ENCODE data around the gene PPP1R14B. TPM values are rescaled to one million over a fixed set of nuclear protein-coding genes. Genes with fewer than 3 reads are reported as not detected.

The PPP1R14B gene
- polyA plus RNA-seq, 1 experiment = 119 TPM

DNA sequence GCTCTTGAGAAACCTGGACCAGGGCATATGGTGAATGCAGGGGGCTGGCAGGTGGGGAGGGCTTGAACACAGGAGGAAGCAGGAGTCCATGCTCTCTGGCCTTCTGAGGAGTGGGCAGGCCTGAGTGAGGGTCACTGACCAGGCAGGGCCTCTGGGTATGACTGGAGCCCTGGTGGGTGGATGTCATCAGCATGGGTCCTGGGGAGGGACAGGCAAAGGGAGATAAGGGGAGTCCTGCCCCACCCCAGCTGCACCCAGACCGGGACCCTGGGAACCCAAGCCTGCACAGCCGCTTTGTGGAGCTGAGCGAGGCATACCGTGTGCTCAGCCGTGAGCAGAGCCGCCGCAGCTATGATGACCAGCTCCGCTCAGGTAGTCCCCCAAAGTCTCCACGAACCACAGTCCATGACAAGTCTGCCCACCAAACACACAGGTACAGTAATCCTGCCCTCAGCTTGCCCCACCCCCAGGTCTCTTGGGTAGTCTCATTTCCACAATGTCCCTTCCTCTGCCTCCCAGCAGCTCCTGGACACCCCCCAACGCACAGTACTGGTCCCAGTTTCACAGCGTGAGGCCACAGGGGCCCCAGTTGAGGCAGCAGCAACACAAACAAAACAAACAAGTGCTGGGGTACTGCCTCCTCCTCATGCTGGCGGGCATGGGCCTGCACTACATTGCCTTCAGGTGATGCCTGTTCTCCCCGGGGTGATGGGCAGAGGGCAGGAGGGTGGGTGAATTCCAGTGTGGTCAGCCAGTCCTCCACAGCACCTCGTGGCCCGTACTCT lies 14.4 kb downstream of the PPP1R14B start:
- no peak for DNase-seq (ENCODE audit: low read depth, low spot score)
- Histone ChIP-seq H3K9me3 (ENCODE audit: control insufficient read depth, insufficient read depth, low read length) (no peaks in the 10 kb centered on the region), H3K27me3 (ENCODE audit: control insufficient read depth, insufficient read depth, low read length) (no peaks in the 10 kb centered on the region), H3K27ac (ENCODE audit: low read depth, low read length) (no peak overlapping the region), H3K4me3 (ENCODE audit: low read depth, low read length) (no peak overlapping the region)
- CTCF ChIA-PET = interaction anchor here (2.1 kb wide), 1 partner anchor 69 kb away, joined by 6 read pairs; no protein-coding TSS in a partner anchor
- POLR2A ChIA-PET = interaction anchor here (0.5 to 1.4 kb wide), 2 partner anchors 9 to 14 kb away, joined by 3 to 4 read pairs; partner anchors contain the start of genes FKBP2 and PPP1R14B
- TF ChIP-seq CTCF (IDR thresholded peaks at IDR 0.05; ENCODE audit: low read depth, low read length) = no peak

GRCh38 chr11:64231546-64231945 lies 15.2 kb downstream of the PPP1R14B start:
- Histone ChIP-seq H3K9me3 (ENCODE audit: control insufficient read depth, insufficient read depth, low read length) (no peaks in the 10 kb centered on the region), H3K4me3 (ENCODE audit: low read depth, low read length) (no peak overlapping the region), H3K27me3 (ENCODE audit: control insufficient read depth, insufficient read depth, low read length) (no peaks in the 10 kb centered on the region), H3K27ac (ENCODE audit: low read depth, low read length) (no peak overlapping the region)
- ChIA-PET POLR2A (interaction anchor here (0.5 to 1.4 kb wide), 2 partner anchors 10 to 15 kb away, joined by 3 to 4 read pairs; partner anchors contain the start of genes FKBP2 and PPP1R14B), CTCF (no interaction called here)
- DNase-seq (ENCODE audit: low read depth, low spot score) = no peak
- no peak for TF ChIP-seq CTCF (IDR thresholded peaks at IDR 0.05; ENCODE audit: low read depth, low read length)

DNA sequence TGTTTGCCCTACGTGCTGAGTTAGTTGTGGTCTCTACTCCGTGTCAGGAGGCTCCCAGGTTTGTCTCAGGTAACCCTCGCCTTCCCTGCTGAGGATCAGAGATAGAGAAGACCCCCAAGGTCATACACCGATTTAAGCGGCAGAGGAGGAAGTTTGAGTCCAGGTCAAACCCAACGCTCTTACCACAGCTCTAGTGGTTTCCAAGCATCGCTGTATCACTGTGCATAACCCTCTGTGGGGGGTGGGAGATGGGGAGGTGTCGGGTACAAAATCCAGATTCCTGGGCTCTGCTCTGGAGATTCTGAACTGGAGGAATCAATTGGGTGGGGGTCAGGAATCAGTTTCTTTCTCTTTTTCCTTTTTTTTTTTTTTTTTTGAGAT lies 15.8 kb downstream of the PPP1R14B start:
- CTCF ChIA-PET = no interaction called here
- no peak for DNase-seq (ENCODE audit: low read depth, low spot score)
- H3K27me3 ChIP-seq (ENCODE audit: control insufficient read depth, insufficient read depth, low read length) = no peaks in the 10 kb centered on the region
- H3K9me3 ChIP-seq (ENCODE audit: control insufficient read depth, insufficient read depth, low read length) = no peaks in the 10 kb centered on the region; the same call in 1 of the 2 replicates
- TF ChIP-seq CTCF (IDR thresholded peaks at IDR 0.05; ENCODE audit: low read depth, low read length) = no peak
- peak overlapping the region; percentile 75 for H3K4me3 ChIP-seq (ENCODE audit: low read depth, low read length)
- no peak overlapping the region for H3K27ac ChIP-seq (ENCODE audit: low read depth, low read length)
- POLR2A ChIA-PET = interaction anchor here (0.7 to 1.4 kb wide), 2 partner anchors 10 to 40 kb away, joined by 4 read pairs; partner anchors contain the start of gene FKBP2

DNA sequence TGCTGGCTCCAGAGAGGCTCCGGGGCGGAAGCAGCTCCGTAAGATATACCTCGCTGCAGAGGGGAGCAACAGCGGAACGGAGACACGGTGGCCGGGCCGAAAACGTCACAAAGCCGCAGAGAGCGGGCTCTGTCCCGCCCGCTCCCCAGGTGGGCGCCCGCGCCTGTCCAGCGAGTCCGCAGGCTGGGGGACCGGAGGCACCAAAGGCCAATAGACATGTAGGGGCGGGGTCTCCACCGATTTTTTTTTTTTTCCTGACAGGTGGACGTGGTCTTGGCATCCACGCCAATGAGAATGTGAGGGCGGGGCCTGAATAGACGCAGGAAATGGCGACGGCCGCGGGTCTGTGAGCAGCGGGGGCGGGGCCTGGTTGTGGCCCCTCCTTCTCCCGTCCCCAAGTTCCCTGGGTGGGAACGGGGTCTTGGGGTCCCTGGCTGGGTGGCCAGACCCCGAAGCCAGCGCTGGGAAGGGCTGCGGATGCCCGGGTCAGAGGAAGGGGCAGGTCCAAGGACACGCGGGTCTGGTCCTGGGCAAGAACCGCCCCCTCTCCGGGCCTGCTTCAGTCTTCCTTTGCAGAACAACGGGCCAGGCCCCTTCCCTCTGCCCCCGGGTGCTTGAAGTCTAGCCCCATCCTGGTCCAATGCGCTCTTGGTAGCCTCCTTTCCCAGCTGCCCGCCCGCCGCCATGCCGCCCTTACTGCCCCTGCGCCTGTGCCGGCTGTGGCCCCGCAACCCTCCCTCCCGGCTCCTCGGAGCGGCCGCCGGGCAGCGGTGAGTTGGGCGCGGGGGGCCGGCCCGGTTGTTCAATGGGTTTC lies 16.4 kb downstream of the PPP1R14B start, which contains the start of gene DNAJC4:
Gene DNAJC4 (plus strand): TSS at position 378 of the 814 bp plus-strand sequence. CDS start 307 bp downstream, at position 685.
- H3K4me3 ChIP-seq (ENCODE audit: low read depth, low read length) = peak within 1 kb of the TSS; percentile 75
- POLR2A ChIA-PET = interaction anchor here (0.7 kb wide), 1 partner anchor 41 kb away, joined by 4 read pairs; no protein-coding TSS in a partner anchor
- no peaks in the 10 kb centered on the region; the same call in 1 of the 2 replicates for H3K9me3 ChIP-seq (ENCODE audit: control insufficient read depth, insufficient read depth, low read length)
- CTCF ChIA-PET = no interaction called here
- no peaks in the 10 kb centered on the region for H3K27me3 ChIP-seq (ENCODE audit: control insufficient read depth, insufficient read depth, low read length)
- peak within 1 kb of the TSS; percentile 47 for H3K27ac ChIP-seq (ENCODE audit: low read depth, low read length)
- no peak for TF ChIP-seq CTCF (IDR thresholded peaks at IDR 0.05; ENCODE audit: low read depth, low read length)
- DNase-seq (ENCODE audit: low read depth, low spot score) = peak; percentile 43

Measured in AG04450 (cell line).